Transverse colon (tissue), 4 donors: ENCODE results near the gene SGPP2.

Source experiments
- CTCF ChIP-seq, 5 experiments: fragments of 200-600 bp in 3 of 5; fragments of 450-650 bp in 2 of 5; sonication (generic) in 3 of 5; IDR thresholded peaks; 1 replicate in 2 of 5; 2 replicates in 3 of 5; pipeline ENCODE4 v1.5.1; 2016 to 2017; ENCODE audit warnings: antibody characterized with exemption in 5 of 5, inconsistent platforms in 3 of 5, mild to moderate bottlenecking in 2 of 5, moderate library complexity in 1 of 5
- EP300 ChIP-seq: sonication (generic); formaldehyde crosslinking; IDR thresholded peaks from one replicate; pipeline ENCODE4 v1.6.1; 2017; ENCODE audit warnings: antibody characterized with exemption, low read depth
- POLR2A ChIP-seq: fragments of 450-650 bp; IDR thresholded peaks from one replicate; pipeline ENCODE4 v1.6.1; 2016; ENCODE audit warnings: antibody characterized with exemption, mild to moderate bottlenecking, moderate library complexity
- POLR2AphosphoS5 ChIP-seq, 3 donors: sonication (generic); formaldehyde crosslinking; IDR thresholded peaks; one replicate each; pipeline ENCODE4 v1.6.1; 2016; ENCODE audit warnings: antibody characterized with exemption in 3 of 3

GRCh38 chr2:222480497-222480896 lies 56.2 kb downstream of the SGPP2 start:
- TF ChIP-seq CTCF (IDR thresholded peaks at IDR 0.05) (no peak), EP300 (no peak), POLR2A (no peak), POLR2AphosphoS5 (IDR thresholded peaks at IDR 0.05) (no peak)
